ENCODE measurements around the gene TRNAU1AP. TPM values are rescaled to one million over a fixed set of nuclear protein-coding genes. Genes with fewer than 3 reads are reported as not detected.
"Not testable (repeated sequence)": the region's sequence is repeated elsewhere in the genome, so short reads cannot be mapped to it uniquely, and the experiment has no call there.

The TRNAU1AP gene
- 10 to 100 TPM; 28.0 to 36.8 (median 29.0) TPM for polyA plus RNA-seq (ENCODE audit: insufficient read depth in 1 of 5, insufficient read length in 5 of 5, low replicate concordance in 1 of 5)
- long read RNA-seq, donor 1, transcript TRNAU1AP-201 (9 exons, 1,799 nt), result major isoform, 7 of 27 reads
- long read RNA-seq, donor 1, partial matches to known transcripts, result 20 of 27 reads
- long read RNA-seq, donor 1, other reads (novel, unspliced or antisense), result 0 of 27 reads
- long read RNA-seq, donor 2, partial matches to known transcripts, result 0 of 4 reads
- long read RNA-seq, donor 2, other reads (novel, unspliced or antisense), result 0 of 4 reads
- long read RNA-seq, donor 3, partial matches to known transcripts, result 5 of 8 reads
- long read RNA-seq, donor 3, other reads (novel, unspliced or antisense), result 0 of 8 reads
- long read RNA-seq, donor 4, transcript TRNAU1AP-201 (9 exons, 1,799 nt), result major isoform, 7 of 7 reads
- long read RNA-seq, donor 4, partial matches to known transcripts, result 0 of 7 reads
- long read RNA-seq, donor 4, other reads (novel, unspliced or antisense), result 0 of 7 reads
- long read RNA-seq, donor 5, transcript TRNAU1AP-201 (9 exons, 1,799 nt), result major isoform, 9 of 12 reads
- long read RNA-seq, donor 5, partial matches to known transcripts, result 0 of 12 reads
- long read RNA-seq, donor 5, other reads (novel, unspliced or antisense), result 0 of 12 reads
- long read RNA-seq, donor 6, transcript TRNAU1AP-201 (9 exons, 1,799 nt), result major isoform, 5 of 5 reads
- long read RNA-seq, donor 6, partial matches to known transcripts, result 0 of 5 reads
- long read RNA-seq, donor 6, other reads (novel, unspliced or antisense), result 0 of 5 reads
- long read RNA-seq, donor 7, partial matches to known transcripts, result 0 of 3 reads
- long read RNA-seq, donor 7, other reads (novel, unspliced or antisense), result 0 of 3 reads
- long read RNA-seq, donor 8, partial matches to known transcripts, result 13 of 21 reads
- long read RNA-seq, donor 8, other reads (novel, unspliced or antisense), result 7 of 21 reads

- peak; percentile 97 for DNase-seq
Measured at GRCh38 chr1:28552758-28553663, at the start of gene TRNAU1AP. TSS of gene TRNAU1AP (plus strand) at chr1:28553085. CDS start at chr1:28553111, 26 bp downstream.

- no peak for DNase-seq
Measured at GRCh38 chr1:28503117-28503516, 49.8 kb upstream of the TRNAU1AP start.

GRCh38 chr1:28505406-28506187 is 47.3 kb upstream of the TRNAU1AP start, which contains the start of gene RCC1:
TSS of gene RCC1 (plus strand) at chr1:28506043. CDS start at chr1:28529867, 23,824 bp downstream.
- peak; percentile 97 to 98 for DNase-seq

GRCh38 chr1:28506907-28507246 is 46.0 kb upstream of the TRNAU1AP start:
- no peak for DNase-seq

- DNase-seq, result no peak
Measured at GRCh38 chr1:28507247-28507645, 45.6 kb upstream of the TRNAU1AP start.

GRCh38 chr1:28507646-28508434 is 45.0 kb upstream of the TRNAU1AP start:
- DNase-seq, result no peak

- DNase-seq, result no peak
Measured at GRCh38 chr1:28508435-28508754, 44.5 kb upstream of the TRNAU1AP start.

- DNase-seq, result no peak
Measured at GRCh38 chr1:28509705-28510272, 43.1 kb upstream of the TRNAU1AP start.

- DNase-seq, result no peak
Measured at GRCh38 chr1:28510273-28510969, 42.5 kb upstream of the TRNAU1AP start.

GRCh38 chr1:28510970-28511440 is 41.9 kb upstream of the TRNAU1AP start:
- no peak for DNase-seq

- no peak for DNase-seq
Measured at GRCh38 chr1:28512058-28512611, 40.8 kb upstream of the TRNAU1AP start.

GRCh38 chr1:28514445-28514933 is 38.4 kb upstream of the TRNAU1AP start:
- DNase-seq, result not testable (repeated sequence)

- no peak for DNase-seq
Measured at GRCh38 chr1:28516518-28516956, 36.3 kb upstream of the TRNAU1AP start.

GRCh38 chr1:28517649-28517999 is 35.3 kb upstream of the TRNAU1AP start:
- no peak for DNase-seq

- DNase-seq, result peak; percentile 89 to 90
Measured at GRCh38 chr1:28518000-28518744, 34.7 kb upstream of the TRNAU1AP start.

- no peak for DNase-seq
Measured at GRCh38 chr1:28518745-28519341, 34.0 kb upstream of the TRNAU1AP start.

Data from right lung (tissue), 10 donors.